ENCODE data around the gene GABRD.
"Not testable (repeated sequence)": the region's sequence is repeated elsewhere in the genome, so short reads cannot be mapped to it uniquely, and the experiment has no call there.

The GABRD gene

GRCh38 chr1:2019172-2019543, at the start of gene GABRD:
Gene GABRD, plus strand, starts transcription at chr1:2019345. Its CDS starts 79 bp downstream, at chr1:2019424.
- no peak for DNase-seq (ENCODE audit: low read depth, low spot score)

GRCh38 chr1:1969505-1969900, 49.6 kb upstream of the GABRD start:
- DNase-seq (ENCODE audit: low read depth, low spot score): no peak

- DNase-seq (ENCODE audit: low read depth, low spot score): no peak
These were observed 49.0 kb upstream of the GABRD start for GRCh38 chr1:1969953-1970716.

GRCh38 chr1:1971017-1971416, 48.1 kb upstream of the GABRD start:
- no peak for DNase-seq (ENCODE audit: low read depth, low spot score)

- no peak for DNase-seq (ENCODE audit: low read depth, low spot score)
These were observed 47.5 kb upstream of the GABRD start for GRCh38 chr1:1971688-1972087.

- DNase-seq (ENCODE audit: low read depth, low spot score): no peak
These were observed 46.0 kb upstream of the GABRD start for GRCh38 chr1:1972976-1973715.

GRCh38 chr1:1973716-1974642, 45.2 kb upstream of the GABRD start:
- no peak for DNase-seq (ENCODE audit: low read depth, low spot score)

- DNase-seq (ENCODE audit: low read depth, low spot score): no peak
These were observed 44.3 kb upstream of the GABRD start for GRCh38 chr1:1974834-1975233.

GRCh38 chr1:1975535-1975934, 43.6 kb upstream of the GABRD start:
- DNase-seq (ENCODE audit: low read depth, low spot score): no peak

- DNase-seq (ENCODE audit: low read depth, low spot score): no peak
These were observed 43.1 kb upstream of the GABRD start for GRCh38 chr1:1976031-1976430.

GRCh38 chr1:1978108-1978507, 41.0 kb upstream of the GABRD start:
- DNase-seq (ENCODE audit: low read depth, low spot score): no peak

- DNase-seq (ENCODE audit: low read depth, low spot score): not testable (repeated sequence)
These were observed 40.3 kb upstream of the GABRD start for GRCh38 chr1:1978690-1979481.

- DNase-seq (ENCODE audit: low read depth, low spot score): no peak
These were observed 39.5 kb upstream of the GABRD start for GRCh38 chr1:1979482-1980165.

GRCh38 chr1:1980467-1981141, 38.5 kb upstream of the GABRD start:
- no peak for DNase-seq (ENCODE audit: low read depth, low spot score)

- DNase-seq (ENCODE audit: low read depth, low spot score): no peak
These were observed 38.0 kb upstream of the GABRD start for GRCh38 chr1:1981142-1981500.

- not testable (repeated sequence) for DNase-seq (ENCODE audit: low read depth, low spot score)
These were observed 37.4 kb upstream of the GABRD start for GRCh38 chr1:1981631-1982327.

- DNase-seq (ENCODE audit: low read depth, low spot score): no peak
These were observed 36.5 kb upstream of the GABRD start for GRCh38 chr1:1982379-1983232.

- no peak for DNase-seq (ENCODE audit: low read depth, low spot score)
These were observed 34.5 kb upstream of the GABRD start for GRCh38 chr1:1984560-1985070.
